Measurements from ENCODE around the gene BTRC. TPM values are rescaled to one million over a fixed set of nuclear protein-coding genes. Genes with fewer than 3 reads are reported as not detected.

The BTRC gene
- total and polyA plus RNA-seq, 2 donors (not counting 3 experiments of a cell fraction or from before 2014, with no cell fraction given) = 11.6 to 18.5 TPM

- Histone ChIP-seq H3K9me3 (replicated peaks; ENCODE audit: control insufficient read depth, insufficient read depth, low read length) (no peaks in the 10 kb centered on the region), H4K20me1 (replicated peaks; ENCODE audit: control insufficient read depth, extremely low read depth, insufficient read depth, low read length) (no peaks in the 10 kb centered on the region), H3K9ac (replicated peaks; ENCODE audit: extremely low read depth, insufficient read depth, low read length) (no peak overlapping the region), H3K27ac (ENCODE audit: insufficient read depth, low read depth, low read length) (no peak overlapping the region), H3K79me2 (ENCODE audit: control insufficient read depth, insufficient read depth, low read length) (no peaks in the 10 kb centered on the region), H3K4me3 (replicated peaks in 1 of 3; ENCODE audit: insufficient read depth in 1 of 3, low read depth in 1 of 3, low read length in 3 of 3) (no peak overlapping the region), H3K4me1 (ENCODE audit: control insufficient read depth, extremely low read depth, insufficient read depth, low read length) (no peaks in the 10 kb centered on the region), H3K27me3 (ENCODE audit: control insufficient read depth in 2 of 2, insufficient read depth in 2 of 2, low read length in 2 of 2) (no peaks in the 10 kb centered on the region), H3K4me2 (ENCODE audit: insufficient read depth, low read length) (no peak overlapping the region), H3K9me1 (replicated peaks; ENCODE audit: control insufficient read depth, extremely low read depth, insufficient read depth, low read length) (no peaks in the 10 kb centered on the region), H2AFZ (ENCODE audit: low read depth, low read length) (no peak overlapping the region), H3K36me3 (ENCODE audit: control insufficient read depth in 2 of 2, extremely low read depth in 1 of 2, insufficient read depth in 2 of 2, low read length in 2 of 2) (no peaks in the 10 kb centered on the region)
- no peak for DNase-seq (ENCODE audit: low read depth, low spot score)
- CTCF ChIA-PET = no interaction called here
- TF ChIP-seq FOS (IDR thresholded peaks at IDR 0.05; ENCODE audit: borderline replicate concordance, insufficient read depth, low read length) (no peak), POLR2A (IDR thresholded peaks at IDR 0.05; ENCODE audit: low read depth, low read length) (no peak), GATA2 (IDR thresholded peaks at IDR 0.05; ENCODE audit: insufficient read depth, insufficient read length, low read depth, low read length) (no peak), CTCF (IDR thresholded peaks at IDR 0.05; ENCODE audit: extremely low read depth in 1 of 2, insufficient read depth in 1 of 2, low read depth in 1 of 2, low read length in 2 of 2) (no peak), MAX (IDR thresholded peaks at IDR 0.05; ENCODE audit: insufficient read depth, insufficient read length) (no peak), MYC (IDR thresholded peaks at IDR 0.05; ENCODE audit: low read depth, low read length) (no peak), JUN (IDR thresholded peaks at IDR 0.05; ENCODE audit: borderline replicate concordance, insufficient read depth, insufficient read length, low read depth) (no peak), EZH2 (IDR thresholded peaks at IDR 0.05; ENCODE audit: borderline replicate concordance, low read depth, low read length, severe bottlenecking) (no peak), POLR2AphosphoS5 (IDR thresholded peaks at IDR 0.05; ENCODE audit: insufficient read depth, low read depth, low read length) (no peak)
- POLR2A ChIA-PET = no interaction called here
- no peak for FAIRE-seq
- intact Hi-C loops (cut with micrococcal nuclease) = no loop called here
- dilution Hi-C loops (cut with MboI; ENCODE audit: extremely low pct_ligation_motif_present, low sequenced_read_pairs) = no loop called here
- BruUV-seq (replicated peaks) = no TSS peak
These were observed 39.4 kb downstream of the BTRC start for GRCh38 chr10:101393378-101393777.
